ENCODE results near the gene ZWILCH. TPM values are rescaled to one million over a fixed set of nuclear protein-coding genes. Genes with fewer than 3 reads are reported as not detected.

ZWILCH gene
- total RNA-seq, 1 donor = 36.5 TPM

DNA sequence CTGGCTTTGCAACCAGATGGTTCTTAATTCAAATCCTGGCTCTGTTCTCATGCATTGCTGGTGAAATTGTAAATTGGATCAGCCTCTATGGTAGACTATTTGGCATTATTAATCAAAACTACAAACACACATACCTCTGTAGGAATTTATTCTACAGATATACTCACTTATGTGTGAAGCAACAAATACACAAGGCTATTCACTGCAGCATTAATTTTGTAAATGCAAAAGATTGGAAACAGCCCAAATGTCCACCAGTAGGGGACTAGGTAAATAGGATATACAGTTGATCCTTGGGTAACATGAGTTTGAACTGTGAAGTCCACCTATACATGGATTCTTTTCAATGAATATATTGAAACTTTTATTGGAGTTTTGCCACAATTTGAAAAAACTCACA, 90.2 kb downstream of the ZWILCH start:
- no peak overlapping the region for H3K4me3 ChIP-seq (ENCODE audit: low read depth, low read length)
- no peak for DNase-seq (ENCODE audit: low read depth)
- TF ChIP-seq, protein P1, sequence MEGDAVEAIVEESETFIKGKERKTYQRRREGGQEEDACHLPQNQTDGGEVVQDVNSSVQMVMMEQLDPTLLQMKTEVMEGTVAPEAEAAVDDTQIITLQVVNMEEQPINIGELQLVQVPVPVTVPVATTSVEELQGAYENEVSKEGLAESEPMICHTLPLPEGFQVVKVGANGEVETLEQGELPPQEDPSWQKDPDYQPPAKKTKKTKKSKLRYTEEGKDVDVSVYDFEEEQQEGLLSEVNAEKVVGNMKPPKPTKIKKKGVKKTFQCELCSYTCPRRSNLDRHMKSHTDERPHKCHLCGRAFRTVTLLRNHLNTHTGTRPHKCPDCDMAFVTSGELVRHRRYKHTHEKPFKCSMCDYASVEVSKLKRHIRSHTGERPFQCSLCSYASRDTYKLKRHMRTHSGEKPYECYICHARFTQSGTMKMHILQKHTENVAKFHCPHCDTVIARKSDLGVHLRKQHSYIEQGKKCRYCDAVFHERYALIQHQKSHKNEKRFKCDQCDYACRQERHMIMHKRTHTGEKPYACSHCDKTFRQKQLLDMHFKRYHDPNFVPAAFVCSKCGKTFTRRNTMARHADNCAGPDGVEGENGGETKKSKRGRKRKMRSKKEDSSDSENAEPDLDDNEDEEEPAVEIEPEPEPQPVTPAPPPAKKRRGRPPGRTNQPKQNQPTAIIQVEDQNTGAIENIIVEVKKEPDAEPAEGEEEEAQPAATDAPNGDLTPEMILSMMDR (IDR thresholded peaks at IDR 0.05; ENCODE audit: insufficient read depth, low read length) = no peak

DNA sequence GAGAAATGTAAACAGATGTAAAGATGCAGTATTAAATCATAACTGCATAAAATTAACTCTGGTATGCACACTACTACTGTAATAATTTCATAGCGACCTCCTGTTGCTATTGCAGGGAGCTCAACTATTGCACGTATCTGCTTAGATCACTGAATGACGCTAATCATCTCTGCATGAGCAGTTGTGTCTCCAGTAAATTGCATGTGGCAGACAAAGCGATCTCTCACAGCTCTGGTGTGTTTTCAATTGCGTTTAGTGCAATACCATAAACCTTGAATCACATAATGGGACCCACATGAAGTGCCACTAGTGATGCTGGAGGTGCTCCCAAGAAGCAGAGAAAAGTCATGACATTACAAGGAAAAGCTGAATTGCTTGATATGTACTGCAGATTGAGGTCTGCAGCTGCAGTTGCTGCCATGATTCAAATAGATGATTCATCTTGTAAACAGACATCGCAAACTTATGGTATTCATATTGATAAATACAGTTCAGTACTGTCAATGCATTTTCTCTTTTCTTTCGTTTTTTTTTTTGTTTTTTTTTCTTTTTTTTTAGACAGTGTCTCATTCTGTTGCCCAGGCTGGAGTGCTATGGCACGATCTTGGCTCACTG, 90.9 kb downstream of the ZWILCH start:
- no peak overlapping the region for H3K4me3 ChIP-seq (ENCODE audit: low read depth, low read length)
- DNase-seq (ENCODE audit: low read depth) = no peak

DNA sequence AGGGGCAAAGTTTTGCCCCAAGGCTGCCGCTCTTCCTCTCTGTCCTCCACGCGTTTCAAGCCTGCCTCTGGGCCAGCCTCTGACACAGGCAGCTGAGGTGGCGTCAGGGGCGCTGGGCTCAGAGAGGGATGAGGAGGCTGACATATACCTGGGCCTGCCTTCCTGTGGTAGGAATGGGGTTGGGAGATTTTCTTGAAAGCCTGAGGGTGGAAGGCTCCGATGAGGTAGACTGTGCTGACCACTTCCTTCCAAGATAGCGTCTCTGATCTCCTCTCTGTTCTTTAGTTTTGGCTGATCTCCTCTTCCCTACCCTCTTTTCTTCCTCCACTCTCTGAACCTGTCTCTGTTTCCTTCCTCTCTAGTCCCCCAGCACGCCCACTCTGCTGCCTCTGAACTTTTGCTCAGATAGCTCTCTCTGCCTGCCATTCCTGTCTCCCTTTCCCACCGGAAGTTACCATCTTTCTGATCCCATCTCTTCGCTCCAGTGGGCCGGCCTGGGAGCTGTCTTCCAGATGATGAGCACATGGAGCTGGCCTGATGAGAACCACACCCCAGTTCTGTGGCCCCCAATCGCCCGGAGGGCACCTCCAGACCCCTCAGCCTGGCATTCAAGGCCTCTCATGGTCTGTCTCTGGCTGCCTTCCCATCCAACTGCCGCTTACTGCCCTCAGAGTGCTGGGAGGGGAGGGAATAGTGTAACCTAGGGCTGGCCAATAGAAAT, 93.1 kb downstream of the ZWILCH start:
- TF ChIP-seq, protein P1 (IDR thresholded peaks at IDR 0.05; ENCODE audit: insufficient read depth, low read length) = no peak
- no peak overlapping the region for H3K4me3 ChIP-seq (ENCODE audit: low read depth, low read length)
- DNase-seq (ENCODE audit: low read depth) = no peak

More for the DNA sequence above, 90.9 kb downstream of the ZWILCH start:
- TF ChIP-seq, protein P1 (IDR thresholded peaks at IDR 0.05; ENCODE audit: insufficient read depth, low read length) = no peak

Small RNA genes lying within 50 kb of the gene (small RNA-seq; reads per million reads assigned to genes)
- not detected for gene MIR4512
- gene RF01159 = not detected
- not detected for gene SNORD16
- gene SNORD18A = not detected
- gene SNORD18B = not detected
- not detected for gene SNORD18C

Other genes starting within 250 kb of the ZWILCH start
- gene DIS3L, start 211.8 kb upstream of the ZWILCH start, total RNA-seq (ENCODE audit: low replicate concordance) = 25.6 and 41.8 TPM in 2 replicates
- gene TIPIN, start 148.6 kb upstream of the ZWILCH start, total RNA-seq (ENCODE audit: low replicate concordance) = 7.0 and 21.5 TPM in 2 replicates
- 23.4 and 52.2 TPM in 2 replicates for gene MAP2K1, start 118.4 kb upstream of the ZWILCH start, total RNA-seq (ENCODE audit: low replicate concordance)
- gene SNAPC5, start 7.6 kb upstream of the ZWILCH start, total RNA-seq (ENCODE audit: low replicate concordance) = 7.8 and 23.8 TPM in 2 replicates
- gene RPL4, start 471 bp upstream of the ZWILCH start, total RNA-seq (ENCODE audit: low replicate concordance) = 3,473 and 4,222 TPM in 2 replicates
- gene LCTL, start 60.7 kb downstream of the ZWILCH start, total RNA-seq (ENCODE audit: low replicate concordance) = 0.09 TPM in 1 of 2 replicates, not detected in the other
- 17.4 and 27.2 TPM in 2 replicates for gene SMAD6, start 196.9 kb downstream of the ZWILCH start, total RNA-seq (ENCODE audit: low replicate concordance)

Measured in fibroblast of the aortic adventitia (primary cell).